ENCODE data around the gene OSER1.

DNA sequence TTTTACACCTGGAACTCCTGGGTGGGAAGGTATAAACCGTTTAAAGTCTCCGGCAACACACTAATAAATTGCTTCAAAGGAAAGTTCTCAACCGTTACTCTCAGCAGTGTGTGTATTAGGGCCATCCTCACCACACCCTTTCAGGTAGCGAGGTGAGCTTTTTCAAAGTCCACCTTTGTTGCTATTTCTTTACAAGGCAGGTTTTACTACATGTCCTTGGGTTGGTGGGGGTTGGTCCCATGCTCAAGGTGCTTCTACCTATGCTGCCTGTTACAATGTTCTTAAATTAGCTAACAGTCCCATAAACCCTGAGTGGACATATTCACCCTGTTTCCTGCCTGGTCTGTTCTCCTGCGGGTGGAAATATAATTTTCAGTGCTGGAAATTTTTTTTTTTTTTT, 13.2 kb upstream of the OSER1 start:
- no peak for TF ChIP-seq POLR2A (IDR thresholded peaks at IDR 0.05)
- TF ChIP-seq, protein P1, sequence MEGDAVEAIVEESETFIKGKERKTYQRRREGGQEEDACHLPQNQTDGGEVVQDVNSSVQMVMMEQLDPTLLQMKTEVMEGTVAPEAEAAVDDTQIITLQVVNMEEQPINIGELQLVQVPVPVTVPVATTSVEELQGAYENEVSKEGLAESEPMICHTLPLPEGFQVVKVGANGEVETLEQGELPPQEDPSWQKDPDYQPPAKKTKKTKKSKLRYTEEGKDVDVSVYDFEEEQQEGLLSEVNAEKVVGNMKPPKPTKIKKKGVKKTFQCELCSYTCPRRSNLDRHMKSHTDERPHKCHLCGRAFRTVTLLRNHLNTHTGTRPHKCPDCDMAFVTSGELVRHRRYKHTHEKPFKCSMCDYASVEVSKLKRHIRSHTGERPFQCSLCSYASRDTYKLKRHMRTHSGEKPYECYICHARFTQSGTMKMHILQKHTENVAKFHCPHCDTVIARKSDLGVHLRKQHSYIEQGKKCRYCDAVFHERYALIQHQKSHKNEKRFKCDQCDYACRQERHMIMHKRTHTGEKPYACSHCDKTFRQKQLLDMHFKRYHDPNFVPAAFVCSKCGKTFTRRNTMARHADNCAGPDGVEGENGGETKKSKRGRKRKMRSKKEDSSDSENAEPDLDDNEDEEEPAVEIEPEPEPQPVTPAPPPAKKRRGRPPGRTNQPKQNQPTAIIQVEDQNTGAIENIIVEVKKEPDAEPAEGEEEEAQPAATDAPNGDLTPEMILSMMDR (IDR thresholded peaks at IDR 0.05): no peak

All from Peyer's patch (tissue), 4 donors.